IPS-20b (cell line): ENCODE results near the gene PDE7B.

Experiments used
- H3K27ac ChIP-seq: one replicate; pipeline ENCODE4 v1.5.1; 2013; ENCODE audit warnings: low read length
- H3K27me3 ChIP-seq: 2 replicates; pipeline ENCODE4 v1.6.1; 2013; ENCODE audit warnings: mild to moderate bottlenecking, low read length, inconsistent platforms; ENCODE audit not compliant: insufficient read depth
- H3K36me3 ChIP-seq: 2 replicates; pipeline ENCODE4 v1.6.1; 2013; ENCODE audit warnings: low read depth, mild to moderate bottlenecking, inconsistent platforms, low read length, moderate library complexity; ENCODE audit not compliant: insufficient read depth
- H3K4me1 ChIP-seq: 2 replicates; pipeline ENCODE4 v1.6.1; 2013; ENCODE audit warnings: mild to moderate bottlenecking, control low read depth, inconsistent platforms, low read length, moderate library complexity; ENCODE audit not compliant: insufficient read depth
- H3K4me3 ChIP-seq: 2 replicates; pipeline ENCODE4 v1.5.1; 2013; ENCODE audit warnings: mild to moderate bottlenecking, low read length, inconsistent platforms
- H3K9ac ChIP-seq: 2 replicates; pipeline ENCODE4 v1.6.1; 2013; ENCODE audit warnings: low read depth, mild to moderate bottlenecking, inconsistent platforms, low read length, moderate library complexity
- H3K9me3 ChIP-seq: 2 replicates; pipeline ENCODE4 v1.6.1; 2013; ENCODE audit warnings: mild to moderate bottlenecking, low read depth, low read length, inconsistent platforms; ENCODE audit not compliant: insufficient read depth

Gene PDE7B

GRCh38 chr6:135996668-135997067, 145.2 kb downstream of the PDE7B start:
- H3K9ac ChIP-seq: no peak overlapping the region
- H3K4me3 ChIP-seq: no peak overlapping the region
- no peak overlapping the region for H3K27ac ChIP-seq

DNA sequence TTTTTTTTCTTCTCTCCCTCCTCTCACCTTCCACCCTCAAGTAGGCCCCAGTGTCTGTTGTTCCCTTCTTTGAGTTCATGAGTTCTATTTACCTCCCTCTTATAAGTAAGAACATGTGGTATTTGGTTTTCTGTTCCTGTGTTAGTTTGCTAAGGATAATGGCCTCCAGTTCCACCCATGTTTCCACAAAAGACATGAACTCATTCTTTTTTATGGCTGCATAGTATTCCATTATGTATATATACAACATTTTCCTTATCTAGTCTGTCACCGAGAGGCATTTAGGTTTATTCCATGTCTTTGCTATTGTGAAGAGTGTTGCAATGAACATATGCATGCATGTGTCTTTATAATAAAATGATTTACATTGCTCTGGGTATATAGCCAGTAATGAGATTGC, 147.9 kb downstream of the PDE7B start:
- no peaks in the 10 kb centered on the region for H3K27me3 ChIP-seq
- H3K9me3 ChIP-seq: peaks cover 16% of the 10 kb centered on the region
- H3K9ac ChIP-seq: no peak overlapping the region
- no peaks in the 10 kb centered on the region for H3K36me3 ChIP-seq
- H3K27ac ChIP-seq: no peak overlapping the region
- no peak overlapping the region for H3K4me3 ChIP-seq
- no peaks in the 10 kb centered on the region for H3K4me1 ChIP-seq

More at GRCh38 chr6:135996668-135997067, 145.2 kb downstream of the PDE7B start:
- H3K27me3 ChIP-seq: no peaks in the 10 kb centered on the region
- H3K4me1 ChIP-seq: no peaks in the 10 kb centered on the region
- H3K9me3 ChIP-seq: peaks cover 16% of the 10 kb centered on the region
- H3K36me3 ChIP-seq: no peaks in the 10 kb centered on the region

DNA sequence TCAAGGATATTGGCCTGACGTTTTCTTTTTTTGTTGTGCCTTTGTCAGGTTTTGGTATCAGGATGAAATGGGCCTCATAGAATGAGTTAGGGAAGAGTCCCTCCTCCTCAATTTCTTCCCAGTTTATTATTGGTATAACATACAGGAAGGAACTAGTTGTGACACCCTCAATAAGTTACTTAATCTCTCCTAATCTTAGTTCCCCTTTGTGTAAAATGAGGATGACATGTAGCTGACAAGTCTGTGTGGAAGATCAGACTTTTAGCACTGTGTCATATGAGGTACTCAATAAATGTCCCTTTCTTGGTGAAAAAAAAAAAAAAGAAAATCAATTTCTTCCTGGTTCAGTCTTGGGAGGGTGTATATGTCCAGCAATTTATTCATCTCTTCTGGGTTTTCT, 155.8 kb downstream of the PDE7B start:
- Histone ChIP-seq H3K9ac (no peak overlapping the region), H3K27ac (no peak overlapping the region), H3K27me3 (no peaks in the 10 kb centered on the region), H3K4me1 (no peaks in the 10 kb centered on the region), H3K36me3 (no peaks in the 10 kb centered on the region), H3K9me3 (no peaks in the 10 kb centered on the region), H3K4me3 (no peak overlapping the region)

GRCh38 chr6:136011475-136011874, 160.0 kb downstream of the PDE7B start:
- no peak overlapping the region for H3K27ac ChIP-seq
- no peaks in the 10 kb centered on the region for H3K9me3 ChIP-seq
- H3K4me1 ChIP-seq: no peaks in the 10 kb centered on the region
- H3K27me3 ChIP-seq: no peaks in the 10 kb centered on the region
- H3K9ac ChIP-seq: no peak overlapping the region
- H3K36me3 ChIP-seq: no peaks in the 10 kb centered on the region
- H3K4me3 ChIP-seq: no peak overlapping the region

DNA sequence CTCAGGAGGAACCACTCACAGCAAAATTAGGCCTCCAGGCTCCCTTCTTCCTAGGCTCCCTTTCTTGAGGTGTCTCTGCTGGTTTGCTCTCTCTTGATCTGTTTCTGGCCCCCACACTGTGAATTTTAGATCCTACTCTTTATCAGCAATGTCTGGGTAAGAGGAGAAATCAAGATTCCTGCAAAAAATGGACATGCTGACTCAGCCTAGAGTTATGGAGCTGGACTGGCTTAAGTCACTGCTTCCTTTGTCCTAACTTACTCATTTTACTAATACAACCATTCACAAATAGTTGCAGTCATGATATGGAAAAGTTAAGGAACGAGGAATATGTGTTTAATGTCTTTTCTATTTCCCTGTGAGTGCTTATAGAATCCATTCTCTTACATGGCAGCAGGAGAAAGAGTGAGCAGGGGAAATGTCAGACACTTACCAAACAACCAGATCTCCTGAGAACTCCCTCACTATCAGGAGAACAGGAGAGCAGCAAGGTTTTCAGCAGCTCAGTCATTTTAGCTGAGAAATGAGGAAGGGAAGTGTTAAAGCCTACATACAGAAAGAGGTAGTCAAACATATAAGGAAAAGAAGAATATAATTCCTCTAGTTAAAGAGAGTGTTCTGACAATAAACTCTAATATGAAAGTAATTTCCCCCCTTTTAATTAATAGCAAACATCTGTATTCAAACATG, 160.8 kb downstream of the PDE7B start:
- no peaks in the 10 kb centered on the region for H3K27me3 ChIP-seq
- no peaks in the 10 kb centered on the region; the same call in 1 of the 2 replicates for H3K4me1 ChIP-seq
- H3K27ac ChIP-seq: no peak overlapping the region
- H3K36me3 ChIP-seq: no peaks in the 10 kb centered on the region
- H3K9me3 ChIP-seq: no peaks in the 10 kb centered on the region
- no peak overlapping the region for H3K9ac ChIP-seq
- H3K4me3 ChIP-seq: no peak overlapping the region

DNA sequence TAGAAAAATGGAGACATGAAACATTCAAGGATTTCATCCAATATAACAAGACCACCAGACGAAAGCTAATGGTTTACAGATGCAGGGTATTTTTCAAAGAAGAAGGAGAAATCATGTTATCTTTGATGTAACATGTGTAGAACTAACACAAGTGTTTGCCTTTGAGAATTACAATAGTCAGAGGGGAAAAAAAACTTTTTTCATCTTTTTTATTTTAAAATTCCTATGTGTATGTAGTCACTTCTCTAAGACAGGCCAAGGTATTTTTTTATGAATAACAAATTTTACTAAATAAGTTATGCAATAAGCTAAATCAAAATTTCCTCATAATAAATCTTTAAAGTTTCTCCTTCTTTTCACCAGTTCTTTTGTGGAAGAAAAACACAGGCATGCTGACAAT, 161.4 kb downstream of the PDE7B start:
- no peak overlapping the region for H3K4me3 ChIP-seq
- H3K4me1 ChIP-seq: no peaks in the 10 kb centered on the region; the same call in 1 of the 2 replicates
- H3K27me3 ChIP-seq: no peaks in the 10 kb centered on the region
- H3K27ac ChIP-seq: no peak overlapping the region
- H3K9me3 ChIP-seq: no peaks in the 10 kb centered on the region
- H3K9ac ChIP-seq: no peak overlapping the region
- H3K36me3 ChIP-seq: no peaks in the 10 kb centered on the region

DNA sequence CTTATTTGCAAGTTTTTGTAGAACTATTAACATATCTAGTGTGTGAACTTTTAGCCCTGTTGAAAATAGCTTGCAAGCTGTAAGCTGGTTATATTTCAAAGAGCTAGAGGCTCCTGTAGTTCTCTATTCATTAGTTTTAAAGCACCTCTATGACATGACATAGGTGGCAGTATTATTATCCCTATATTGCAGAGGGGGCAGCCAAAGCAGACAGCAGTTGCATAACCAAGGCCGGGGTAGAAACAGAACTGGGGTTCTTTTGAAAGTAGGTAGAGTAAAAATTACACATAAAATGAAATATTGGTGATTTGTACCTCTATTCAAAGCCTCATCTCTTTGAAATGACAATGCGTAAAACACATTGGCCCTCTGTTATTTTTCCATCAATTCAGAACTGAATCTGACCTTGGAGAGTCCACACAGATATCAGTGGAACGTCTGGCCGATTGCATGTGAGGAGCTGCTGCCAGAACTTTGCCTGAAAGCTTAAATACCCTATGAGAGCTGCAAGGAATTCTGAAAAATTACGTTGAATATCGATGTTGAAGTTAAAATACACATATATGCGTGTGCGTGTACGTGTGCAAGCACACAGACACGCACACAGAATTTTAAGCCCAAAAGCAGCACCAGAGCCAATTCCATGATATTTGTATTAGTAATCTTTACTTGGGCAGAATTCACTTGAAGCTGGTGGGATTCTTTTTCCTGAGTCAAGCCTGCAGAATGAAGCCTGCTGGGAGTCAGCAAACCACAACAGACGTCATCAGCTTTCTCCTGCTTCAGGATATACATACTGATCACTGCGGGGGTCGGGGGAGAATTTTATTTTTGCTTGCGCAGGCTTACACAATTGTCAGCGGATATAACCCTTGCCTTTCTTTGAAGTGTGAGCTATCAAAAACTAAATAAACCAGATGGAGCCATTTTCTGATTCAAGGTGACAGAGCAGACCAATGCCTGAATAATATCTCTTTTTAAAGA, 163.2 kb downstream of the PDE7B start:
- no peaks in the 10 kb centered on the region for H3K9me3 ChIP-seq
- no peaks in the 10 kb centered on the region; the same call in 1 of the 2 replicates for H3K4me1 ChIP-seq
- no peaks in the 10 kb centered on the region for H3K36me3 ChIP-seq
- no peak overlapping the region for H3K4me3 ChIP-seq
- H3K9ac ChIP-seq: no peak overlapping the region
- no peaks in the 10 kb centered on the region for H3K27me3 ChIP-seq
- H3K27ac ChIP-seq: no peak overlapping the region

DNA sequence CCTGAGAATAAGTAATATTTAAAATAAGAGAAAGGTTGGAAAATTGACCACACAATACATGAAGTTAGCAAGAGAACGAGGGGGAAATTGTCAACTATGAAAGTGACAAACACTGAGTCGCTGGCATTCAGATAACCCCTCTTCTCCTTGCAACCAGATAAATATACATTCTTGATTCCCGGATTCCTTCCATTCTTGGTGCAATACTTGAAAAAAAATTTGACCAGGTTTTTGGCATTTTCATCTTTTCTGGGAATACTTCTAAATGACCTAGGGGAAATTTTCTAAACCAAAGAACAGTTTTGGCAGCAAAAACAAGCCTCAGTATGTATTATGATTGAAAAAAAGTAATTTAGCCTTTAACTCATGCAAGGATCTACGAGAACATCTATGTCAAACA, 164.0 kb downstream of the PDE7B start:
- Histone ChIP-seq H3K27me3 (no peaks in the 10 kb centered on the region), H3K27ac (no peak overlapping the region), H3K4me3 (no peak overlapping the region), H3K36me3 (no peaks in the 10 kb centered on the region), H3K4me1 (no peaks in the 10 kb centered on the region; the same call in 1 of the 2 replicates), H3K9ac (no peak overlapping the region), H3K9me3 (no peaks in the 10 kb centered on the region)

DNA sequence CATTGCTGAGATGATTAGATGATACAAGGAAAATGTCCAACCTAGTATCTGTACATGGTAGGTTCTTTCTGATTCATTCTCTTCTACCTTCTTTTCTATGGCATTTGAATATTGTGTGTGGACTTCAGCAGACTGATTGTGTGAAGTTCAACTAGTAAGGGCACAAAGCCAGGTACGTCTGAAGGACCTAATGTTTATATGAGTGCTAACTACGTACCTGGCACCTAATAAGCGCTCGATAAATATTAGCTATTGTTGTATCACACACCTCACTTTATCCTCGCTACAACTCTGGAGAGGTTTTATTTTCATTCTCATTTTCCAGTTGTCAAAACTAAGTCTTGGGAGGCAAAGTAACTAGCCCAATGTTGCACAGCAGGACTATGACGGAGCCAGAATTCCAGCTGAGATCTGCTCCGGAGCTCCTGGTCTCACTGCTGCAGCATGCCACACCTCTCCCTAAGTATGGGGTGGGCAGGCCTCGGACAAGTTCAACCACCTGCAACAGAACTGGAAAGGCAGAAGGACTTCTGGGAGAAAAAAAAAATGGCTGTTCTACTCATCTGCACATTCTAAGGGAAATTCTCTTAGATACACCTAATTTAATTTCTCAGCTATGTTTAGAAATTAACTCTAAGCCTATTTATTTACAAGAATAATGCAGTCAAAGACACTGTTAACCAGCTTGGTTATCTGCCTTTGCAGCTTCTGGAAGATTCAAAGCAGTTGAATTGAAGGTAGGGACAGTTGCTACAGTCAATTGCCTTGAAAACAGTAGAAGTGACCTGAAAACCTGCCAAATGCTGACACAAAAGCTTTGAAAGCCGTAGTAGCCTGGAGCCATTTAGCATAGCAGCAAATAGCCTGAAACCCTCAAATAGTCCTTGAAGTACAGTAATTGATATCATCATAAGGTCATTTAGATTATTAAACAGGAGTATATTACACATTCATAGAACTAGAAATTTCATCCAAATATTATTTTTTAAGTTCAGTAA, 165.0 kb downstream of the PDE7B start:
- H3K4me1 ChIP-seq: no peaks in the 10 kb centered on the region; the same call in 1 of the 2 replicates

DNA sequence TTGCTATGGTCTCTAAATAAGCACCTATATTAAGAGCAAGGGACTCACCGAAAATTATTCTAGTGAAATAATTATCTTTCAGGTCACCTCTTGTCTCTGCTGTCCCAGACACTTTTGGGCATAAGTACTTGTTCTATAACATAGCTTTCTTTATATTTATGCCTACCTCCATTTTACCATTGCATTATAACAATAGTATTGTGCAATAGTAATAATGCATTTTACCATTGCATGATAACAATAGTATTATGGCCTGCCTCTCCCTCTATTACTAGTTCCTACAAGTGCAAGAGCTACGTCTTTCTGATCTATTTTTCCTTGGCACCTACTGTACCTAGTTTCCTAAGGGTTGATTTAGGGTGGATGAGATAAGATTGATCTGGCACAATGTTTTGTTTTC, 169.2 kb downstream of the PDE7B start:
- Histone ChIP-seq H3K4me1 (no peaks in the 10 kb centered on the region; the same call in 1 of the 2 replicates), H3K4me3 (no peak overlapping the region), H3K27me3 (no peaks in the 10 kb centered on the region), H3K36me3 (no peaks in the 10 kb centered on the region), H3K9me3 (no peaks in the 10 kb centered on the region), H3K9ac (no peak overlapping the region), H3K27ac (no peak overlapping the region)

More for the DNA sequence above, 165.0 kb downstream of the PDE7B start:
- H3K9me3 ChIP-seq: no peaks in the 10 kb centered on the region
- H3K27ac ChIP-seq: no peak overlapping the region
- no peaks in the 10 kb centered on the region for H3K36me3 ChIP-seq
- H3K27me3 ChIP-seq: no peaks in the 10 kb centered on the region
- H3K9ac ChIP-seq: no peak overlapping the region
- H3K4me3 ChIP-seq: no peak overlapping the region

DNA sequence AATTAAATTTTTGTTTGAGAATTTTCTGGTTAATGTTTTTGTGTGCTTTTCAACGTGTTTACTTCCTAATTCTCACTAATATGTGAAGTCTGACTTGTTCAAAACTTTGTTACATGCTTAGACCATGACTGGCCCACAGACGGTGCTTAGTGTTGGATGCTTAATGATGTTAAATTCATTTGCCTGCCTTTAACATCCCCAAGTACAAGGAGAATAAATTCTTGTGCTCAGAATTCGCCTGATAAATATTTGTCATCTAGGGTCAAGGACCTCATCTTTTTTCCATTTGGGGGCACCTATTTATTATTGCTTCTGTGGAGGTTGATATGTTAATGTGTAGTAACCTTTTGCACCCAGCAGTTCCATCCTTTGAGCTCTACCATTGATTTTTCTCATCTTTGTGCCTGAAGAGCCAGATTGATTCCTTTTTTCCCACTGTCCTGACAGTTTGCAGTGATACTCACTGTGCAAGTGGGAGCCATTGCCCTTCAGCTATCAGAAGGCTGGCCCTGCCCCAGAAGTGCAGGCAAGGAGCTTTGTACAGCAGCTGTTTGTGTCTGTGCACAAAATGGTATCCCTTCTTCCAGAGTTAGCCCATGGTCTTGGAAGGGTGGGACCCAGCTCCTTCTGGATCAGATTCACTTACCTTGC, 170.8 kb downstream of the PDE7B start:
- H3K27me3 ChIP-seq: no peaks in the 10 kb centered on the region
- no peaks in the 10 kb centered on the region for H3K36me3 ChIP-seq
- no peaks in the 10 kb centered on the region for H3K9me3 ChIP-seq
- H3K9ac ChIP-seq: no peak overlapping the region
- H3K4me1 ChIP-seq: no peaks in the 10 kb centered on the region
- H3K4me3 ChIP-seq: no peak overlapping the region
- no peak overlapping the region for H3K27ac ChIP-seq
